Tongue (tissue), 2 donors: ENCODE data around the gene PKHD1. TPM values are rescaled to one million over a fixed set of nuclear protein-coding genes. Genes with fewer than 3 reads are reported as not detected.
"Not testable (repeated sequence)": the region's sequence is repeated elsewhere in the genome, so short reads cannot be mapped to it uniquely, and the experiment has no call there.

Experiments used
- DNase-seq: peaks from one replicate; pipeline ENCODE4 v3.0.0-alpha.2; 2015
- total RNA-seq: library from RNA; depleted of rRNA; stranded (reverse); fragments of >200 nt; gene quantifications from one replicate; pipeline ENCODE4 v1.2.3, GENCODE V29; 2014

The PKHD1 gene
- total RNA-seq, 1 donor from 2014 or later, result 1.4 TPM

DNA sequence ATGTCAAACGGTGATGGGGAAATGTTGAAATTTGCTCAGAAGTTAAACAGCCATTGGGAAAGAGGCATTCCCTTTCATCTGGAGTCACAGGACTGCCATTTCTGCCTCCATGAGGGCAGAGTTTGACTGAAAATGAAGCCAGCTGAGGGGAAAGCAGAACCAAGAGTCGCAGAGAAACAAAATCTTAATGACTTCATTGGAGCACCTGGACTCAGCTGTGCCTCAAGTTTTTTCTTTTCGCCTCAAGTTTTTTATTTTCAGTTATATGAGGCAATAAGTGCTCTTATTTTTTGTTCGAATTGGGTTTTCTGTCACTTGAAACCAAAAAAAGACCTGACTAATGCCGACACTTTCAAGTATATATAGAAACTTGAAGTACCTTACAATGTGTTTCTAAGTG is 161.3 kb downstream of the PKHD1 start:
- DNase-seq, result no peak

GRCh38 chr6:51922479-51922878 is 164.9 kb downstream of the PKHD1 start:
- not testable (repeated sequence) for DNase-seq

- DNase-seq, result not testable (repeated sequence)
These were observed 169.1 kb downstream of the PKHD1 start for GRCh38 chr6:51918347-51918746.

- no peak for DNase-seq
These were observed 172.3 kb downstream of the PKHD1 start for GRCh38 chr6:51915098-51915497.

- DNase-seq, result no peak
These were observed 174.1 kb downstream of the PKHD1 start for GRCh38 chr6:51913265-51913664.

DNA sequence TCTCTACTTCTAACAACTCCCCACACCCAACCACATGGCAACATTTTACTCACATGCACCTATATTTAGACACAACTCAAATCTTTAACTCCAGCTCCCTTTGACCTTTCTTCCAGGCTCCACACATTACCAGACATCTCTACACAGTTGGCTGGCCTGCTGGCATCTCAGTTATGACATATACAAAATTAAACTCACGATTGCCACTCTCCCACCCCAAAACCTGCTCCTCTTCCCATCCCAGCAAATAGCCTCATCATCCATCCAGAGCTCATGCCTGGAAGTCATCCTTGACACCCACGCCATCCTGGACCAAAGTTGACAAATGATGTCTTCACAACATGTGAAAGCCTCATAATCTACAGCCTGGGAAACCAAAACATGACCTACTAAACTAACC is 176.6 kb downstream of the PKHD1 start:
- DNase-seq, result no peak

DNA sequence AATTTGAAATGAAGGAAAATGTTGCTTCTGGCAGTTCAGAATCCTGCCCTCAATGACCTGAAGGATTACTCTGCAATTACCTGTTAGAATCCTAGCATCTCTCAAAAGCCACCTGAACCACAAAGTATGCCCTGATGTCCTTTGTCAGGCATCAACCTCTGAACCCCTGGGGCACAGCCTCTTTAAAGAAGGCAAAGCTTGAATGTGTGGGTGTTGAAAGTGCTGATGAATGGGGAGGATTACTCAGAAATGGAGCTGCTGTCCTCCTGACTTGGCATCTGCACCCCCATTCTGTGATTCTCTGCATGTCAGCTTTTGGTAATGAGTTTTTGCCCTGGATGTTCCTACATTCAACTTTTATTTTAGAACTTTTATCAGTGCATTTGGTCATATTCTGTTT is 179.2 kb downstream of the PKHD1 start:
- DNase-seq, result no peak

- no peak for DNase-seq
These were observed 185.3 kb downstream of the PKHD1 start for GRCh38 chr6:51901766-51902764.

GRCh38 chr6:51893366-51893765 is 194.0 kb downstream of the PKHD1 start:
- peak; percentile 73 for DNase-seq

- DNase-seq, result peak; percentile 36
These were observed 194.7 kb downstream of the PKHD1 start for GRCh38 chr6:51892750-51893149.

DNA sequence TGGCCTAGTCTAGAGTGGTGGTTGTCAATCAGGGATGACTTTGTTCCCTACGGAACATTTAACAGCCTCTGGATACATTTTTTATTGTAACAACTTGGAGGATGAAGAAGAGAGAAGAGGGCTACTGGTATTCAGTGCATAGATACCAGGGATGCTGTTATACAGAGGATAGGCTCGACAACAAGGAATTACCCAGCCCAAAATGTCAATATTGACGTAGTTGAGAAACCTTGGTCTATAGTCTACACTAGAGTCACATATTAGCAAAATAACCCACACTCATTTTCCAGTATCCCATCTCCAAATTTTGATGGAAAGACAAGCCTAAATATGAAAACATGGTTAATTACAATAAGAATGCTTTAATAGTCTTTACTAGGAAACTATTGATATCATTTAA is 195.1 kb downstream of the PKHD1 start:
- no peak for DNase-seq

DNA sequence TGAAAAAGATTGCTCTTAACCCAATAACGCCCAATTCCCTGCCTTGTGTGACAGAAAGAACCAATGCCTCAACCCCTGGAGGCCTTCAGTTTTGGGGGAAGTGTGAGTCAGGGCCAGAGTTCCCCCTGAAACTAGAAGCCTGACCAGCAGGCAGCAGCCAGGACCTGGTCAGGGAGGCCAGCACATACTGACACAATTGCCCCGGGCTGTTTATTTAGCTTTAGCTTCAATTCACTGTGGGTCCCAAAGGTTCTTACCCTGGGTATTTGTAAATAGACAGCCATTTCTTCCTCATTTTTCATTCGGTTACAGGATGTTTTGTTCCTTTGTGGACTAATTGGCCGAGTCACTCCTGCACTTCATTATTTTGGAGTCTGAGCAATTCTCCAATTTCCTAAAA is 195.6 kb downstream of the PKHD1 start:
- no peak for DNase-seq

GRCh38 chr6:51887859-51888258 is 199.6 kb downstream of the PKHD1 start:
- no peak for DNase-seq

DNA sequence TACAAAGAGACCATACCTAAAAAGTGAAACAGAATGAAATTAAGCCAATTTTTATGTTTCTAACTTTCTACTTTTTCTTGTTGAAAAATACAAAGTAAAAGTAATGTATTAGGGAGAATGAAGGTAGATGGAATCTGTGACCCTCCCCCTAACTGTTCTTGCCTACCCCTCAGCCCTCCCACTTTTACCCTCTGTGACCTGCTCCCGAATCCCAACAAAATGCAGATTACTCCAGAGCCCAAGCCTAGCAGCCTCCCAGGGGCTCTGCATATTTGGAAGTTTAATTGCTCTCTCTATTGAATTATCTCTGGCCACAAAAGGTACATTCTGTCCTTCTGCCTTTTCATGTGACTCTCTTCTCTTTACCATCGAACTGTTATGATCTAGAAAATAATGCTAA is 201.5 kb downstream of the PKHD1 start:
- no peak for DNase-seq

DNA sequence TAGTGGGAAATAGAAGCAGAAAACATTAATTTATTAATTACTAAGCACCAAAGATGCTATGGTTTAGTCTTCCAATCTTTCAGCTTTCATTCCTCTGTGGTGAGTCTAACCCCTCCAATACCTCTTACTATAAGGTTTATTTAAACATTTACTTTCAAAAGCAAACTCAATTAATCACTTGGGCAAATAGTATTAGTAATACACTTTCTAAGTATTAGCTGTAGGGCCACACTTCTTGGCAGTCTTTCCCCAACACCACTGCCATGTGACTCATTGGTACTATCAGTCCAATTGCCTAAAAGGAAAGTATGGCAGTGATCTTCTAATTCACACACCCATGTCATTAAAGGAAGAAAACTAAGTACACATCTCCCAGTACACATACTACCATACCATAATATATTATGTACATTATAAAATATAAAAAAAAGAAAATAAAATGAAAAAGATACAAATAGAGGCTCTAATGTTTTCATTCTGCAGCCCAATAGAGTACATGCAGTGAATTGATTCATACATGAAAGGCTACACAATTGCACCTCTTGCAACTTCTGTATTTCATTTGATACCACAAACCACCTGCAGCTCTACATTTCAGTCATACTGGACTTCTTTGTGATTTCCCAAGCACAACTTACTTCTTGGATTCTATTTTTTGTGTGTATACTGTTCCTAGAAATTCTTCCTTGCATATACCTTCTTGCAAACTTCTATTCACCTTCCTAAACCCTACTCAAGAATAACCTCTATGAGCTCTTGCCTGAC is 218.6 kb downstream of the PKHD1 start:
- DNase-seq, result no peak

- DNase-seq, result no peak
These were observed 220.5 kb downstream of the PKHD1 start for GRCh38 chr6:51866867-51867266.

DNA sequence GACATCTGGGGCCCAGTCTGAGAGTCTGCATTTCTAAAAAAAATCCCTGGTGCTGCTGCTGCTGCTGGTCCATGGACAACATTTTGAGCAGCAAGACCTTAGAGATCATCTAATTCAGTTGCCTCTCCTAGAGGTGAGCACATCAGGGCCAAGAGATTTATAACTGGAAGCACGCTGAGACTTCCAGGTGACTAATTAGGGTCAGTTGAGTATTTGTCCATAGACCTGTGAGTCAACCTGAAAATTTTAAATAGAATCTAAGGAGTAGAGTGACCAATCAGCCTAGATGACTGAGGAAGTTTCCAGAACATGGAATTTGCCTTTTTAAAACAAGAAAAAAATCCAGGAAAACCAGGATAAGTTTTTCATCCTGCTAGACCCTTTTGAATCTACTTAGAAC is 221.4 kb downstream of the PKHD1 start:
- no peak for DNase-seq

- DNase-seq, result no peak
These were observed 222.2 kb downstream of the PKHD1 start for GRCh38 chr6:51865176-51865575.

DNA sequence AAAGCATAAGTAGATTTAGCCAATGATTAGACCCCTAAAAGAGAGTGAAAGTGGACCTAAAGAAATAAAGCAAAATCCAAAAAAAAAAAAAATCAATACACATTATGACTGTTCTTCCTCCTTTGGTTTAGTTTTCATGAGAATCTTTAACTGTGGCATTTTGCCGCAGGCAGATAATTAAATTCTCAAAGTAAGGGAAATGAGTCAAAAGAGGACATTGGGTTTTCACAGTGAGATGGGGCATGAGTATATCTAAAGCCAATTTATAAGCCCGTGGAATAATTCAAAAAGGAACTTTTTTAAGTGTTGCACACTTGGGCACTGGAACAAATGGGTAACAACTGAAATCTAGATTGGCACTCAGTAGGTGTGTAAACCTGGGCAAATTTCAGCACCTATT is 230.3 kb downstream of the PKHD1 start:
- no peak for DNase-seq

GRCh38 chr6:51856508-51856907 is 230.9 kb downstream of the PKHD1 start:
- DNase-seq, result no peak

DNA sequence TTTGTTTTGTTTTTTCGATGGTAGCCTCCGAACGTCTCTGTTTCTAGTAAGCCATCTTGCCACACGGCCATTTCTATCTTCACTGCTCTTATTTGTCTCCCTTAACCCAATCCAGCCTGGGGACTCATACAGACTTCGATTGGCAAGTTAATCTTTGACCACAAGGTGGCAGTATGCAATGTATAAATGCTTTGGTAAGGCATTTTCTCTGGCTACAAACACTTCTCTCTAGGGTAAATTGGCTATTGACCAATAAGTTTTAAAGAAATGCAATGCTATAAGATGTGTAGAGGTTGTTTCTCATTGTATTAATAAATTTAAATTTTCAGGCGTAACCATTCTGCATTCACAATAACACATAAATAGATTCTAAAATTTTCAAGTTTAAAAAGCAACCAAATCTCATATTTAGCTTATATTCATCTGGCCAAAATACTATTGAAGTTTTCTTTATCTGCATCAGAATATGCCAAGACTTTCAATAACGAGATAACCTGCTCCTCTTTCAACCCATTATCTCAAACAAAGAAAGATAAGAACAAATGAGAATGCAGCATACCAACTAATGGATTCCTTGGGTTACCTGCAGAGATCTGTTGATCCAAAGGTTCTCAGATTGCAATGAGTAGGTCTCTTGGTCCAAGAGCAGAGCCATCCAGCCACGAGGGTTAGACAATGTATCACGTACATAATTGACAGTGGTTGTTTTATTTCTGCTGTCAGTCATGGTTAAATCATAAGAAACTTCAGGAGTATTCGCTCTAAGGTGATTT is 231.9 kb downstream of the PKHD1 start:
- DNase-seq, result peak; percentile 80

GRCh38 chr6:51854876-51855275 is 232.5 kb downstream of the PKHD1 start:
- DNase-seq, result peak; percentile 47

- no peak for DNase-seq
These were observed 233.1 kb downstream of the PKHD1 start for GRCh38 chr6:51854347-51854746.
